Lower leg skin (tissue), 3 donors: ENCODE results near the gene FAM228B.

Experiments used
- POLR2A ChIP-seq, 2 donors: fragments of 450-650 bp; IDR thresholded peaks; one replicate each; pipeline ENCODE4 v1.6.1; 2016 to 2017; ENCODE audit warnings: antibody characterized with exemption in 2 of 2, mild to moderate bottlenecking in 1 of 2, moderate library complexity in 1 of 2
- TF ChIP-seq, protein P1 (sequence below), 3 donors: fragments of 450-650 bp; IDR thresholded peaks; one replicate each; pipeline ENCODE4 v1.5.1; 2016; ENCODE audit warnings: antibody characterized with exemption in 3 of 3, mild to moderate bottlenecking in 3 of 3, moderate library complexity in 2 of 3

GRCh38 chr2:24176326-24176725 is 53.1 kb downstream of the FAM228B start:
- TF ChIP-seq, protein P1, sequence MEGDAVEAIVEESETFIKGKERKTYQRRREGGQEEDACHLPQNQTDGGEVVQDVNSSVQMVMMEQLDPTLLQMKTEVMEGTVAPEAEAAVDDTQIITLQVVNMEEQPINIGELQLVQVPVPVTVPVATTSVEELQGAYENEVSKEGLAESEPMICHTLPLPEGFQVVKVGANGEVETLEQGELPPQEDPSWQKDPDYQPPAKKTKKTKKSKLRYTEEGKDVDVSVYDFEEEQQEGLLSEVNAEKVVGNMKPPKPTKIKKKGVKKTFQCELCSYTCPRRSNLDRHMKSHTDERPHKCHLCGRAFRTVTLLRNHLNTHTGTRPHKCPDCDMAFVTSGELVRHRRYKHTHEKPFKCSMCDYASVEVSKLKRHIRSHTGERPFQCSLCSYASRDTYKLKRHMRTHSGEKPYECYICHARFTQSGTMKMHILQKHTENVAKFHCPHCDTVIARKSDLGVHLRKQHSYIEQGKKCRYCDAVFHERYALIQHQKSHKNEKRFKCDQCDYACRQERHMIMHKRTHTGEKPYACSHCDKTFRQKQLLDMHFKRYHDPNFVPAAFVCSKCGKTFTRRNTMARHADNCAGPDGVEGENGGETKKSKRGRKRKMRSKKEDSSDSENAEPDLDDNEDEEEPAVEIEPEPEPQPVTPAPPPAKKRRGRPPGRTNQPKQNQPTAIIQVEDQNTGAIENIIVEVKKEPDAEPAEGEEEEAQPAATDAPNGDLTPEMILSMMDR (IDR thresholded peaks at IDR 0.05) = no peak
- no peak for TF ChIP-seq POLR2A (IDR thresholded peaks at IDR 0.05)
